Islet precursor cell (in vitro differentiated cells): ENCODE results near the gene FAM222A.
A peak's percentile ranks its signal among the peaks of the same experiment; 100 is the strongest.

ENCODE experiments used
- DNase-seq: peaks from one replicate; pipeline ENCODE4 v3.0.0-alpha.2; 2018

FAM222A gene

DNA sequence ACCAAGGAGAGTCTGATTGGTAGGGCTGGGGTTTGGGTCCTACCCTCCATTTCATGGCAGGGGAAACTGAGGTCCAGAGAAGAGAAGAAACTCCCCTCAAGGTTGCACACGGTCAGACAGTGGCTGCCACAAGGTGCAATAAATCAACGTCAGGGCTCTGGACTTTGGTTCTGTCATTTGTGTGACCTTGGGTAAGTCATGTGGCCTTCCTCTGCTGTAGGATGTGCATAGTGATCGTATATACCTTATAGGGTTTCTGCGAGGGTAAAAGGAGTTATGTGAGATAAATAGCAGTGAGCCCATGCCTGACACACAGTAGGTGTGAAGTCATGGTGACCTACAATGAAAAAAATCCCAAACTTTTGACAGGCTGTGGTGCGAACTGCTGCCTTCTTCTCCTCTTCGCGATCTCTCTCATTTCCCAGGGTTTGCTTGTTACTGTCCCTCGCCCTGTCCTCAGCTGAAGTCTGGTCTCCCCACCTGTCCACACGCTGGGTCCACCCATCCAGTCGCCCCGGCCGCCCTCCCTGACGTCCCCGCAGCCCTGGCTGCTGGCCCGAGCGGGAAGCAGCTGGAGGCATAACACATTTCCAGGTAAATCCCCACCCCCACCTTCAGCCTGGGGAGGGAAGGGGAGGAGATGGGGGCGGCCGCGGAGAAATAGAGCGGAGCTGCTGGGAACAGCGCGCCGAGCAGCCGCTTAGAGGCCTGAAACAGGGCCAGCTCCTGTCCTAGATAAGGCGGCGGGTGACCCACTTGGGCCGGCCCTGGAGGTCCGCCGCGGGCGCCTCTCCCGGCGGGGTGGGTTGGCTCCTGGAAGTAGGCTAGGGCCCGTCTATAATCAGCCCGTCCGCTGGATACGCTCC lies 1.8 kb upstream of the FAM222A start:
- peak; percentile 73 for DNase-seq

GRCh38 chr12:109714141-109714912 lies 702 bp downstream of the FAM222A start:
- DNase-seq, result peak; percentile 90

GRCh38 chr12:109714913-109715244 lies 1.3 kb downstream of the FAM222A start:
- DNase-seq, result no peak

DNA sequence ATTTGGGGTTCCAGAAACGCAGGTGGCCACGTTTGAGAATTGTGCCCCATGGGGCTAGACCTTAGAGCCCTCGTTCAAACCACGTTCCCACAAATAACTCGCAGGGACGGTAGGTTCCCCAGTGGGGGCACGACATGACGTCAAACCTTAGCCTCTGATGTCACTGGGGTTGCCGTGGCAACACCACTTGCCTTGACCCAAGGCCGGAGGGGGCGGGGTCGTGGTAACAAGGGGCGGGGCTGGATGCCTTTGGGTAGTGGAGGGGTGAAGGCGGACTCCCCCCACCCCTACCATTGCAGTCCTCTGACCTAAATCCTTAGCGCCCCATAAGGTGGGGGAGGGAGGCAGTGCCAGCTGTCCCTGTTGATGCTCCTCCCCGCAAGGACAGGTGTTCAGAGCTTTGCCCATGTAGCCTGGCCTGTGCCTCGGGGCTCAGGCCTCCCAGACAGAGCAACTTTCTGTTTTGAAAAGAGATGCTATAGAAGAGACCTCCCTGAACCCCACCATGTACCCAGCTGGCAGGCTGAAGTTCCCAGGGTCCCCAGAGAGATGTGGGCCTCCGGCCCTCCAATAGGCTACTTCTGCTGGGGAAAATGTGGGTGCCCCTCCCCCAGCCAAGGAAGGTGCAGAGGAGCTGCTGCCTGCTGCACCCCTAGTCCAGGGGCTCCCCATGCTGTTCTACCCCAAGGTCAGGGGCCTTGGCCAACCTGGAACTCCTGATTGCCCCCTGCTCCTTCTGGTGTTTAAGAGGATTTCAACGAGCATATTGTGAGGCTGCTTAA lies 1.9 kb downstream of the FAM222A start:
- no peak for DNase-seq

DNA sequence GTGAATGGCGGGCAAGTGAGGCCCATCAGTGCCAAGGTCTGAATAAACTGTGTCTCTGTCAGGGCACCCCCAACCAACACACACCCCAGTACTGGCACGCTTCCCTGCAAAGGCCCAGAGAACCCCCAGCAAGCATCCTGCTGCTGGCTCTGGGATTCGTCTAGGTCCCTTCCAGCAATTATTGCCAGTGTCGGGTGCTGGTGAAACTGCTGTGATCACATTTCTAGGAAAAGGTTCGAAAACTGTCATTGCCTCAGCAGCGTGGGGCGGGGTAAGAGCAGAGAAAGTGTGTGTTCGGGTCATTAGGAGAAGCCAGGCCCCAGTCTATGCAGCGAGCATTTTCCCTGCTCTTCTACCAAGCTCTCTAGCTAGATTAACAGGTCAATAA lies 2.5 kb downstream of the FAM222A start:
- DNase-seq, result peak; percentile 56

DNA sequence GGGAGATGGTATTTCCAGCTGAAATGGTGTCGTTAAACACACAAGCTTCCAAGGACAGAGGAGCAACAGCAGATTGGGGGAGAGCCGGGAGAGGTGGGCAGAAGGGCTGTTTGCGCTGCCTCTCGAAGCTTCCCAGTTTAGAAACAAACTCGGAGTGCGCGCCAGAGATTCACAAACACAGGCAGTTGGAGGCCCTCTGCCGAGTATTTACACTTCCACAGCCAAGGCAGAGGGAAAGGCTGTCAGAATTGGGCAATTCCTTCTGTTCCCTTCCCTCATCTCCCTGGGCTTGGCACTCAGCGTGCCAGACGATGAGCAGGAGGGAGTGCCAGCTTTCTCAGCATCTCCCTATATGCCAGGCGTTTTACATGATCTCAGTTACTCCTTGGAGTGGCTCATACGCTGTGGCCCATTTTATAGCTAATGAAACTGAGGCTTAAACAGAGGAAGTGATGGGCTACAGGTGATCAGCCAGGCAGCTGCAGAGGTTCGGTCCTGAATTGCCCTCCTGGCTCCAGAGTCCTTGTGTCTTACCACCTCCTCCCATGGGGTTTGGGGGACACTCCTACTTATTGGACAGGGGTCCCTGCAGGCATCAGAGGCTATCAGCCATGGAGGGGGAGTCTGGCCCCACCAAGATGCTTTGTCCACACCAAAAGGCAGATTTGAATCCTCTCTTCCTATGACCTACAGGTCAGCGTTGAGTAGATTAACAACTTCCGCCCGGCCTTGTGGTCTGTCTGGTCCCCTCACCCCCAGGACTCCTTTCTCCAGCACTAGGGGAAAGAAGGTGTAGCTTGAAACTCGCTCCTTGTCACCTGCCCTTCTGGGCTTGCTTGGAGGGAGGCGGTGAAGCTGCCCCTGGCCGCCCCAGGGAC lies 3.1 kb downstream of the FAM222A start:
- DNase-seq, result no peak

DNA sequence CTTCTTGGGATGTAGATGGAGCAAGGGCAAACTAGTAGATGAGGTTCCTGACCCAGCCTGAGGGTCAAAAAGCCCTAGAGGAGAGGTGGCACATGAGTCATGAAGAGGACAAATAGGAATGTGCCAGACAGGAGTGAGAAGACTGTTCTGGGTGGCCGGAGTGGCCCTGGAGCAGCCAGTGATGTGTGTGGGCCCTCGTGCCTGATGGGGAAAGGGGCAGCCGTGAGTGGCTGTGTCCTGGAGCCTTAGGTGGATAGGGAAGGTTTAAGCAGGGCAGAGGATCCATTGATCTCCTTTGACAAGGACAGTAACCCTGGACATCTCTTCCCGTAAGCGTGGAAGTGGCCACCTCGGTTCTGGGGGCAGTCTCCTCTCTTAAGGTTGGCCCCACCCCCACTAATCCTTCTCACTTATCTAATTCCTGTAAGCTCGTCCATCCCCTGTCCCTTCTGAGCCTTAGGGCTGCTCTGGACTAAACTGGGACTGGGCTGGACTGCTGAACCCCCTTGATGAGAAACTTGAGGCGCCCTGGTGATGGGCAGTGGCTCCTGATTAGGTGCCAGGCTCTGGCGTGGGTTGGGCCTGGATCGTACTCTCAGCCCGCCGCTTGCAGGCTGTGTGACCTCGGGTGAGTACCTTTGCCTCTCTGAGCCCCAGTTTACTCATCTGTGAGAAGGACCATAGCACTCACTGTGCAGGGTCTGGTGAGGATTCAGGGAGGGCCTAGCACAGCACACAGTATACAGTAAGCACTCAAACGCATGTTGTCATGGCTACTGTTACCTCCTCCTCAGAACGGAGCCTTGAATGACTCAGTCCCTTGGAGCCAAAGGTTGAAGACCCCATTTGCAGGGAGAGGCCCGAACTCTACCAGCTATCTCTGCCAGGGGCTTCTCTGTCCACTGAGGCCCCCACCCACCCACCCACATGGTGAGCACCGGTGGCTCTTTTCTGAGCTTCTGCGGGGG lies 4.0 kb downstream of the FAM222A start:
- peak; percentile 61 for DNase-seq

- peak; percentile 69 for DNase-seq
Observed at GRCh38 chr12:109718390-109718789, 4.8 kb downstream of the FAM222A start.

- DNase-seq, result peak; percentile 87
Observed at GRCh38 chr12:109719123-109720022, 5.7 kb downstream of the FAM222A start.

DNA sequence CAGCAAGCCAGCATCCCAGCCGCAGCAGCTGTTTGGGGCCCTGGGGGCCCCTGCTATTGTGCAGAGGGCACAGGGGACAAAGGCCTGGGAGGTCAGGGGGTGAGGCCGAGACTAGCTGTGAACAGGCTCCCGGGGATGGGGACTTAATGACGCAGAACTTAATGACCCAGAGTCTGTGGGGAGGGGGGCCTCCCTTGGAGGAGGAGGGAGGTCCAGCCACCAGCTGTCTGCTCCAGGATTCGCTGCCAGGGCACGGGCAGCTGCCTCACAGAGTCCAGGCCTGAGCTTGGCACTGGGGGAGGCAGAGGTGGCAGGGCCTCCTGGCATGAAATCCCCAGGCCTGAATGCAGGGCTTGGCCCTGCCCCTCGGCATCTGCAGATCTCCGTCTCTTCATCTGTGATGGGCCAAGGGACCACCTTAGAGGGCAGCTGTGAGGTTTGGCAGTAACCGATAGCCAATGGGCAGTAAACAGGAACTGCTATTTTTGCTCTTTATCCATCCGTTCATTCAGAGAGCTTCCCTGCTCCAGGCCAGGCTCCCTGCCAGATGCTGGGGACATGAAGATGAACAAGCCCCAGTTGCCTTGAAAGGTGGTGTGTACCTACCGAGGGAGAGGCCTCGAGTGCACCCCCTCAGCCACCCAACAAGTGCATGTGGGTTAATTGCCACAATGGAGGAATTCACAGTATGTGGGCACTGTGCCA lies 6.7 kb downstream of the FAM222A start:
- no peak for DNase-seq

DNA sequence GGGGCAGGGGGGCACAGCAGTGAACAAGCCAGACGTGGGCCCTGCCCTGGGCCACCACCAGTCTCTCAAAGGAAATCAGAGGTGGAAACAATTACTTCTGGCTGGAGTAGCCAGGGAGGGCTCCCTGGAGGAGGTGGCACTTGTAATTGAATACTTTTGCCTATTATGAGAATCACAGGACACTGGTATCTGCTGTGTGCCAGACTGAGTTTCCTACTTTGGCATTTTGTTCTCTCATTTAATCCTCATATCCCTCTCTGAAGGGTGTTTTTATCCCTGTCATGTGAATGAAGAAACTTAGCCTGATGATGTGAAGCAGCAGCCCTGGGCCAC lies 7.2 kb downstream of the FAM222A start:
- DNase-seq, result no peak

DNA sequence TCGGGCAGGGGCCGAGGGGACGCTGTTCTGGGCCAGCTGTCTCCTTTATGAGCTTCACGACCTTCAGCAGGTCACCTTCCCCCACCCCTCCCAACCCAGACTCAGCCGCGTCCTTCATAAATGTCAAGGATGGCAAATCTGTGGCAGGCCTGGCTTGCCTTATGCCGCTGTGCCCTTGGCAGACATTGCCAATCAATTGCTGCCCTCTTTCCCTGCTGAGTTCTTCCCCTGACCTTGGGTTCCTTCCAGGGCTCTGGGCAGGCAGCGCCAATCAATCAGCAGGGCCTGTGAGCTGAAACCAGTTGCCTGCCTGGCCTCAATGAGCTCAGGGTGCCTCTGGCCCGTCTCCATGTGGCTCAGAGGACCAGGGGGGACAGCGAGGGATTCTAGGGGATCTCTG lies 7.7 kb downstream of the FAM222A start:
- DNase-seq, result no peak

DNA sequence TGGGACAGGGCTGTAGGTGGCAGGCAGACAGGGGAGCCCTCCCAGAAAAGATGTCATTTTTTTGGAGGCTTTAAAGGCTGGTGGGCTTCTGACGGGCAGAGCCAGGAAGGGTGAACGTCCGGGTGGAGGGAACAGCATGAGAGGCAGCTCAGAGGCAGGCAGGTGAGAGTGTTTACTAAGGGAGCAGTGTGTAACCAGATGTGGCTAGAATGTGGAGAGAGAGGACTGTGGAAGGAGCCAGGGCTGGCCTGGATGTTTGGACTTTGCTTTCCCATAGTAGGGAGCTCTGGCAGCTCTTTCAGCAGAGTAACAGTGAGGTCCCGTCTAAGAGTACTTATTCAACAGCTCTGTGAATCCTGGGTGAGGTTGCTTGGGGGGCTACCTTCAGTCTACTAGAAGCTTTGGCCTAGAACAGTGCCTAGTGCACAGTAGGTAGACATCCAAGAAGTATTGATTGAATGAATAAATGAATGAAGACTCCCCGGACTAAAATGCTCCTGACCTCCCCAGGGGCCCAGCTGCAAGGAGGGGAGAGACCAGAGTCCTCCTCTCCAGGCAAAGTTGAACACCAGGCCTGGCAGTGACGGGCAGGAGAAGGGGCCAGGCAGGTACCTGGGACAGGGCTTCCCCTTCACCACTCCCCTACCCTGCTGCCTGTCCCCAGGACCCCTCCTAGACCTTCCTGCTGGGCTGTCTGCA lies 8.5 kb downstream of the FAM222A start:
- peak; percentile 54 for DNase-seq

DNA sequence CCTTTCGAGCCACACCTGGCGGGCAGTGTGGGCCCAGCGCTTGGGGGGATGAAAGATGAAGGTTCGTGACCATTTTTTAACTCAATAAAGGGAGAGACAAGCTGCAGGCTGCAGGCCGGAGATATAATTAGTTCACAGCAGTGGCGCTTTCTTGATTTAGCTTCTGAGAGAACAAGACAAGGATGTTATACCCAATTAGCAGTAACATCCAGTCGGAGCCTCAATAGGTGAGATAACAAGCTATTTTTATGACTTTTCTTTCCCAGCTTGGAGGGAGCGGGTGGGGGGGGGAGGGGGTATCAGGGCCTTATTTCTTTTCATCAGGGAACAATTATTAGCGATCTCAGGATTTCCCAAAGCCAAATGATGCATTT lies 9.1 kb downstream of the FAM222A start:
- DNase-seq, result no peak

GRCh38 chr12:109723311-109723881 lies 9.8 kb downstream of the FAM222A start:
- DNase-seq, result no peak

DNA sequence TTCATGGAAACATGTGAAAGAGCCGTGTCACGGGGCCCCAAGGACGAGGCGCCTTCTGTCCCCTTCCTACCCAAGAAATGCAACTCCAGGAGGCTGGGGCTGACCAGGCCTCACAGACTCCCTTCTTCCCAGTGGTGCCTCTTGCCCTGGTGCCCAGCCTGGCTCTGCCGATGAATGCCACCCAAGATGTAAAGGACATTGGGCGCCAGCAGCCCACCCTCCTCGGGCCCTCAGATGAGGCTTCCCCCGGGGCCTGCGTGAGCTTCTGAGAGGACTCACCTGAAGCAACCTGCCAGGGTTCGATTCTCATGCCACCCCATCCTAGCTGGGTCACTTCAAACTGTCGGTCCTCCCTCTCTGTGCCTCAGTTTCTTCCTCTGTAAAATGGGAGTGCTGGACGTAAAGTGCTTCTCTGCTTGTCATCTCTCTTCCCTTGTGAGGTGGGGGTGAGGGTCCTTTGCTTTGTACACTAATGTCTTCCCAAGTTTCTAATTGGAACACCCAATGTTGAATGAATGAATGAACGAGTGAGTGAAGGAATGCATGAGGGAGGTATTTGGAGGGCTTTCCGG lies 10.8 kb downstream of the FAM222A start:
- DNase-seq, result no peak

- no peak for DNase-seq
Observed at GRCh38 chr12:109725321-109726105, 11.9 kb downstream of the FAM222A start.
